Thyroid gland (tissue), 4 donors: Measurements from ENCODE around the gene KIAA0232. TPM values are rescaled to one million over a fixed set of nuclear protein-coding genes. Genes with fewer than 3 reads are reported as not detected.
A peak's percentile ranks its signal among the peaks of the same experiment; 100 is the strongest.

ENCODE experiments used
- DNase-seq, 2 donors: peaks; one replicate each; pipeline ENCODE4 v3.0.0-alpha.2; 2019
- H3K27ac ChIP-seq, 3 donors: fragments of 200-600 bp; sonication (generic); 1 replicate in 2 of 3; 2 replicates in 1 of 3; pipeline ENCODE4 v1.5.1; 2016 to 2019; ENCODE audit warnings: mild to moderate bottlenecking in 1 of 3, moderate library complexity in 1 of 3
- H3K27me3 ChIP-seq: fragments of 200-600 bp; sonication (generic); one replicate; pipeline ENCODE4 v1.5.1; 2019
- H3K36me3 ChIP-seq, 2 donors: fragments of 200-600 bp; sonication (generic); one replicate each; pipeline ENCODE4 v1.5.1; 2016 to 2019
- H3K4me1 ChIP-seq, 2 donors: fragments of 200-600 bp; sonication (generic); one replicate each; pipeline ENCODE4 v1.5.1; 2017 to 2019
- H3K4me3 ChIP-seq, 3 donors: fragments of 200-600 bp; sonication (generic); replicated peaks in 1 of 3; 1 replicate in 2 of 3; 2 replicates in 1 of 3; pipeline ENCODE4 v1.5.1; 2016; ENCODE audit warnings: mild to moderate bottlenecking in 1 of 3
- H3K9me3 ChIP-seq: fragments of 200-600 bp; sonication (generic); one replicate; pipeline ENCODE4 v1.5.1; 2017
- CTCF ChIP-seq, 6 experiments: fragments of 200-600 bp in 3 of 6; fragments of 450-650 bp in 3 of 6; sonication (generic) in 3 of 6; IDR thresholded peaks; one replicate each; pipeline ENCODE4 v1.5.1; 2016 to 2019; ENCODE audit warnings: antibody characterized with exemption in 6 of 6, mild to moderate bottlenecking in 2 of 6, inconsistent platforms in 1 of 6, moderate library complexity in 1 of 6
- POLR2A ChIP-seq, 2 donors: fragments of 450-650 bp; IDR thresholded peaks; one replicate each; pipeline ENCODE4 v1.6.1; 2017; ENCODE audit warnings: antibody characterized with exemption in 2 of 2, mild to moderate bottlenecking in 2 of 2, moderate library complexity in 1 of 2
- WGBS, 2 donors: methylation state at CpG; one replicate each; pipeline ENCODE4 v1.1.5; 2017; 5-methylcytosine and 5-hydroxymethylcytosine counted together
- intact Hi-C: fragments of 100-400 bp; cut with DNase I; formaldehyde crosslinking; loops from one replicate; pipeline ENCODE4 v1.15.1; 2023
- total RNA-seq, 4 donors: library from RNA; depleted of rRNA; stranded (reverse); fragments of >200 nt; gene quantifications; one replicate each; pipeline ENCODE4 v1.2.3, GENCODE V29; 2016

Gene KIAA0232
- total RNA-seq, 4 donors from 2014 or later = 37.1 to 73.2 (median 50.6) TPM

GRCh38 chr4:6769233-6769988 lies 13.1 kb upstream of the KIAA0232 start:
- Histone ChIP-seq H3K4me3 (no peak overlapping the region), H3K27me3 (no peaks in the 10 kb centered on the region), H3K4me1 (peaks cover 24 to 37% of the 10 kb centered on the region in 2 donors), H3K9me3 (no peaks in the 10 kb centered on the region), H3K36me3 (no peaks in the 10 kb centered on the region), H3K27ac (no peak overlapping the region)
- TF ChIP-seq POLR2A (IDR thresholded peaks at IDR 0.05) (no peak), CTCF (IDR thresholded peaks at IDR 0.05) (no peak)
- intact Hi-C loops = no loop called here
- DNase-seq = no peak
- WGBS, 2 donors = 90 to 91% methylated on average over 10 to 11 of the region's 11 CpGs

GRCh38 chr4:6769989-6770420 lies 12.5 kb upstream of the KIAA0232 start:
- no peak for DNase-seq
- H3K27me3 ChIP-seq = no peaks in the 10 kb centered on the region
- H3K36me3 ChIP-seq = no peaks in the 10 kb centered on the region
- H3K27ac ChIP-seq = no peak overlapping the region
- TF ChIP-seq POLR2A (IDR thresholded peaks at IDR 0.05) = no peak
- TF ChIP-seq CTCF (IDR thresholded peaks at IDR 0.05) = no peak
- peaks cover 24 to 37% of the 10 kb centered on the region in 2 donors for H3K4me1 ChIP-seq
- 92 to 96% methylated on average over 7 of the region's 7 CpGs for WGBS, 2 donors
- intact Hi-C loops = no loop called here
- no peaks in the 10 kb centered on the region for H3K9me3 ChIP-seq
- no peak overlapping the region for H3K4me3 ChIP-seq

- peak overlapping the region; percentile 7 to 82 (median 82) for H3K27ac ChIP-seq
- WGBS, 2 donors = 88 to 92% methylated on average over 5 to 7 of the region's 7 CpGs
- no peaks in the 10 kb centered on the region for H3K9me3 ChIP-seq
- DNase-seq = no peak
- H3K4me3 ChIP-seq = no peak overlapping the region
- H3K36me3 ChIP-seq = no peaks in the 10 kb centered on the region
- no peaks in the 10 kb centered on the region for H3K27me3 ChIP-seq
- TF ChIP-seq CTCF (IDR thresholded peaks at IDR 0.05) (no peak), POLR2A (IDR thresholded peaks at IDR 0.05) (no peak)
- intact Hi-C loops = no loop called here
- H3K4me1 ChIP-seq = peaks cover 24 to 37% of the 10 kb centered on the region in 2 donors
Observed at GRCh38 chr4:6770581-6771228, 11.8 kb upstream of the KIAA0232 start.

- peak overlapping the region; percentile 11 to 82 (median 82) for H3K27ac ChIP-seq
- intact Hi-C loops = no loop called here
- no peak overlapping the region for H3K4me3 ChIP-seq
Observed at GRCh38 chr4:6771229-6771671, 11.3 kb upstream of the KIAA0232 start.

More at GRCh38 chr4:6771229-6771671, 11.3 kb upstream of the KIAA0232 start:
- Histone ChIP-seq H3K36me3 (no peaks in the 10 kb centered on the region), H3K9me3 (no peaks in the 10 kb centered on the region), H3K4me1 (peaks cover 24 to 37% of the 10 kb centered on the region in 2 donors), H3K27me3 (no peaks in the 10 kb centered on the region)
- peak; percentile 86 to 91 for DNase-seq
- TF ChIP-seq CTCF (IDR thresholded peaks at IDR 0.05) (no peak), POLR2A (IDR thresholded peaks at IDR 0.05) (peak in 1 of 2 donors; percentile 60)
- 45 to 60% methylated on average over 7 to 8 of the region's 8 CpGs for WGBS, 2 donors
